ENCODE measurements around the gene FGF3.

The FGF3 gene

DNA sequence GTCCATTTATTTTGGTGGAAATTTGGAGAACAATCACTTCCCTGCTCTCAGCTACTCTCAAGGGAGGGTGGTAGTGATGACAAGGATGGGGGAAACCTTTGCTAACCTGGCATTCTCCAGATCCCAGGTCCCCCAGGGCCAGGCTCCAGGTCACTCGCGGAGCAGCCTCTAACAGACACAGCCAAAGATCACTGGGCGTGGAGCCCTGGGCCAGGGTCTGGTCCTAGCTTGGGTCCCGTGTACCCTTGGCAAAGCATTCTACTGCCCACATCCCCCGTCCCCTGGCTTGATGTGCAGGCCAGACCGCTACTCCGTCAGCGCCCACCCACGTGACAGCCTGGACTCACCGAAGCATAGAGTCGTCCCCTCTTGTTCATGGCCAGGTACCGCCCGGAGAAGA is 3.2 kb downstream of the FGF3 start:
- Histone ChIP-seq H3K27ac (ENCODE audit: low read depth, low read length) (no peak overlapping the region), H3K4me1 (ENCODE audit: control insufficient read depth in 1 of 2, insufficient read depth in 2 of 2, low read length in 2 of 2) (no peaks in the 10 kb centered on the region), H3K4me3 (ENCODE audit: low read depth in 1 of 2, low read length in 2 of 2) (no peak overlapping the region), H3K9me3 (ENCODE audit: control insufficient read depth in 1 of 2, low read length in 2 of 2) (no peaks in the 10 kb centered on the region), H3K27me3 (ENCODE audit: control insufficient read depth in 1 of 2, insufficient read depth in 2 of 2, low read length in 2 of 2) (peaks cover 44 to 53% of the 10 kb centered on the region in 2 donors), H3K9ac (ENCODE audit: low read depth in 1 of 2, low read length in 2 of 2) (no peak overlapping the region), H3K36me3 (ENCODE audit: control insufficient read depth in 1 of 2, insufficient read depth in 2 of 2, low read length in 2 of 2) (no peaks in the 10 kb centered on the region)

DNA sequence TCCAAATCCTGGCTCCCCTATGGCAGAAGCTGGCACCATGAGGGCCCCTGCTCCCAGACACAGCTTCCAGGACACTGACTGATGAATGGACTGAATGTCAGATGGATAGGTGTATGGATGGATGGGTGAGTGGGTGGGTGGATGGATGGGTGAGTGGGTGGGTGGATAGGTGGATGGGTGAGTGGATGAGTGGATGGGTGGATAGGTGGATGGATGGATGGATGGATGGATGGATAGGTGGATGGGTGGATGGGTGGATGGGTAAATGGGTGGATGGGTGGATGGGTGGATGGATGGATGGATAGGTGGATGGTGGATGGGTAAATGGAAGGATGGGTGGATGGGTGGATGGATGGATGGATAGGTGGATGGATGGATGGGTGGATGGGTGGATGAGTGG is 4.3 kb downstream of the FGF3 start:
- H3K27ac ChIP-seq (ENCODE audit: low read depth, low read length), result no peak overlapping the region
- peaks cover 35 to 42% of the 10 kb centered on the region in 2 donors for H3K27me3 ChIP-seq (ENCODE audit: control insufficient read depth in 1 of 2, insufficient read depth in 2 of 2, low read length in 2 of 2)
- no peak overlapping the region for H3K9ac ChIP-seq (ENCODE audit: low read depth in 1 of 2, low read length in 2 of 2)
- H3K4me1 ChIP-seq (ENCODE audit: control insufficient read depth in 1 of 2, insufficient read depth in 2 of 2, low read length in 2 of 2), result no peaks in the 10 kb centered on the region
- no peaks in the 10 kb centered on the region for H3K9me3 ChIP-seq (ENCODE audit: control insufficient read depth in 1 of 2, low read length in 2 of 2)
- H3K36me3 ChIP-seq (ENCODE audit: control insufficient read depth in 1 of 2, insufficient read depth in 2 of 2, low read length in 2 of 2), result no peaks in the 10 kb centered on the region
- H3K4me3 ChIP-seq (ENCODE audit: low read depth in 1 of 2, low read length in 2 of 2), result no peak overlapping the region

DNA sequence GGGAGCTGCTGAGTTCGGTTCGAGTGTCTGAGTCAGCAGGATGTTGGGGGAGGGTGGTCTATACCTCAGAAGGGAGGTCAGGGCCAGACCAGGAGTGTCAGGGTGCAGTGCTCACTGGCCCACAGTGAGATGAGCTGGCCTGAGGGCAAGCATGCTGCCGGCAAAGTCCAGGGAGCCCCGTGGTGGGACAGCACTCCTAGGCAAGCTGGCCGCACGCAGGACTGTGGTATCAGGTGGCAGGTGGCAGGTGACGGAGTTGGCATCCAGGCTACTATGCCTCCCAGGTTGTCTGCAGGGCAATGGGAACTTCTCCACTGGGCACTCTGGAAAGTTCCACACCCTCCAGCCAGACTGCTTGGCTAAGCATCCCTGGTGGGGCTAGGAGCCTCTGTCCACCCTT is 4.8 kb downstream of the FGF3 start:
- no peaks in the 10 kb centered on the region for H3K36me3 ChIP-seq (ENCODE audit: control insufficient read depth in 1 of 2, insufficient read depth in 2 of 2, low read length in 2 of 2)
- H3K4me3 ChIP-seq (ENCODE audit: low read depth in 1 of 2, low read length in 2 of 2), result no peak overlapping the region
- no peaks in the 10 kb centered on the region for H3K9me3 ChIP-seq (ENCODE audit: control insufficient read depth in 1 of 2, low read length in 2 of 2)
- H3K4me1 ChIP-seq (ENCODE audit: control insufficient read depth in 1 of 2, insufficient read depth in 2 of 2, low read length in 2 of 2), result no peaks in the 10 kb centered on the region
- no peak overlapping the region for H3K9ac ChIP-seq (ENCODE audit: low read depth in 1 of 2, low read length in 2 of 2)
- peaks cover 36 to 38% of the 10 kb centered on the region in 2 donors for H3K27me3 ChIP-seq (ENCODE audit: control insufficient read depth in 1 of 2, insufficient read depth in 2 of 2, low read length in 2 of 2)
- no peak overlapping the region for H3K27ac ChIP-seq (ENCODE audit: low read depth, low read length)

DNA sequence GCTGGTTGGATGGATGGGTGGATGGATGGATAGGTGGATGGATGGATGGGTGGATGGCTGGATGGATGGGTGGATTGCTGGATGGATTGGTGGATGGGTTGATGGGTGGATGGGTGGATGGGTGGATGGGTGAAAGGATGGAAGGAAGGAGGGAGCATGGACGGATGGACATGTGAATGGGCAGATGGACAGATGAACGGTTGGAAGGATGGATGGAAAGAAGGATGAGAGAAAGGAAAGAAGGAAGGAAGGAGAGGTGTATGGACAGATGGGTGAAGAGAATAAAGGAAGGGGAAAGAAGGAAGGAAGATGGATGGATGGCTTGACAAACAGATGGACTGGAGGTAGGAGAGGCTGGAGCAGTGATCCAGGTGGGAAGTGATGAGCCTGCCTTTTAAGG is 5.4 kb downstream of the FGF3 start:
- peaks cover 36 to 37% of the 10 kb centered on the region in 2 donors for H3K27me3 ChIP-seq (ENCODE audit: control insufficient read depth in 1 of 2, insufficient read depth in 2 of 2, low read length in 2 of 2)
- no peak overlapping the region for H3K27ac ChIP-seq (ENCODE audit: low read depth, low read length)
- H3K9ac ChIP-seq (ENCODE audit: low read depth in 1 of 2, low read length in 2 of 2), result no peak overlapping the region
- no peak overlapping the region for H3K4me3 ChIP-seq (ENCODE audit: low read depth in 1 of 2, low read length in 2 of 2)
- H3K36me3 ChIP-seq (ENCODE audit: control insufficient read depth in 1 of 2, insufficient read depth in 2 of 2, low read length in 2 of 2), result no peaks in the 10 kb centered on the region
- H3K9me3 ChIP-seq (ENCODE audit: control insufficient read depth in 1 of 2, low read length in 2 of 2), result no peaks in the 10 kb centered on the region
- no peaks in the 10 kb centered on the region for H3K4me1 ChIP-seq (ENCODE audit: control insufficient read depth in 1 of 2, insufficient read depth in 2 of 2, low read length in 2 of 2)

DNA sequence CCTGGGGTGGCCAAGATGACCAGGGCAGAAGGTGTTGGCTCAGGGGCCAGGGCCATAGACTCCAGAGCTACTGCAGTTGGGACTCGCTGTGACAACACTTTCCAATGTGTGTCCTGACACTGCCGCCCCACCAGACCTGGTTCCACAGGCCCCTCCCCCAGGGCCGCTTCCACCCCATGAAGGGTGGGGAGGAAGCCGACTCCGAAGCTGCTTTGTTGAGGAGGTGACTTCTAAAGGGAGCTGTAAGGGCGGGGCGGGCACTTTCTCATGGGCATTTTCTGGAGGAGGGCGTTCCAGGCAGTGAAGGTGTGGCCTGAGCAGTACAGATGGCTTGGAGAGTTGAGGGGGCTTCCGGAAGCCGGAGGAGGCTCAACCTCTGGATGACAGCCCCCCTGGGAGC is 6.3 kb downstream of the FGF3 start:
- H3K9me3 ChIP-seq (ENCODE audit: control insufficient read depth in 1 of 2, low read length in 2 of 2), result no peaks in the 10 kb centered on the region
- H3K27ac ChIP-seq (ENCODE audit: low read depth, low read length), result no peak overlapping the region
- H3K4me3 ChIP-seq (ENCODE audit: low read depth in 1 of 2, low read length in 2 of 2), result no peak overlapping the region
- H3K4me1 ChIP-seq (ENCODE audit: control insufficient read depth in 1 of 2, insufficient read depth in 2 of 2, low read length in 2 of 2), result no peaks in the 10 kb centered on the region
- H3K36me3 ChIP-seq (ENCODE audit: control insufficient read depth in 1 of 2, insufficient read depth in 2 of 2, low read length in 2 of 2), result no peaks in the 10 kb centered on the region
- peaks cover 33 to 41% of the 10 kb centered on the region in 2 donors for H3K27me3 ChIP-seq (ENCODE audit: control insufficient read depth in 1 of 2, insufficient read depth in 2 of 2, low read length in 2 of 2)
- no peak overlapping the region for H3K9ac ChIP-seq (ENCODE audit: low read depth in 1 of 2, low read length in 2 of 2)

DNA sequence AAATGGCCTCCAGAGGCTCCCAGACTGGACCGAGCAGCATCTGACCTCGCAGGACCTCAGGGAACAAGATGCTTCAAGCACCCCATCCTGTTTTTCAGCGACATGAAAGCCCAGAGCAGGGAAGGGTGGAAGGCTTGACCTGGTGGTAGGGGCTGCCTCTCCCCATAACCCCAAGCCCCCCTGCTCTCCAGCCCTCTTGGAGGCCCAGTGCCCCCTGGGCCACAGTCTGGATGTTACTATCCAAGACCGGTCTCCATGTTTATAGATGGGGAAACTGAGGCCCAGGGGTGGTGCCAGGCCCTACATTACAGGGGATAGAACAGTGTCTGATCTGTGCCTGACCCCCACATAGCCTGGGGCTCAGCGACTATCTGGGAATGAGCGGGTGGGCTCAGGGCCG is 7.0 kb downstream of the FGF3 start:
- Histone ChIP-seq H3K4me3 (ENCODE audit: low read depth in 1 of 2, low read length in 2 of 2) (no peak overlapping the region), H3K27ac (ENCODE audit: low read depth, low read length) (no peak overlapping the region), H3K36me3 (ENCODE audit: control insufficient read depth in 1 of 2, insufficient read depth in 2 of 2, low read length in 2 of 2) (no peaks in the 10 kb centered on the region), H3K9ac (ENCODE audit: low read depth in 1 of 2, low read length in 2 of 2) (no peak overlapping the region), H3K9me3 (ENCODE audit: control insufficient read depth in 1 of 2, low read length in 2 of 2) (no peaks in the 10 kb centered on the region), H3K4me1 (ENCODE audit: control insufficient read depth in 1 of 2, insufficient read depth in 2 of 2, low read length in 2 of 2) (no peaks in the 10 kb centered on the region), H3K27me3 (ENCODE audit: control insufficient read depth in 1 of 2, insufficient read depth in 2 of 2, low read length in 2 of 2) (peaks cover 27 to 36% of the 10 kb centered on the region in 2 donors)

DNA sequence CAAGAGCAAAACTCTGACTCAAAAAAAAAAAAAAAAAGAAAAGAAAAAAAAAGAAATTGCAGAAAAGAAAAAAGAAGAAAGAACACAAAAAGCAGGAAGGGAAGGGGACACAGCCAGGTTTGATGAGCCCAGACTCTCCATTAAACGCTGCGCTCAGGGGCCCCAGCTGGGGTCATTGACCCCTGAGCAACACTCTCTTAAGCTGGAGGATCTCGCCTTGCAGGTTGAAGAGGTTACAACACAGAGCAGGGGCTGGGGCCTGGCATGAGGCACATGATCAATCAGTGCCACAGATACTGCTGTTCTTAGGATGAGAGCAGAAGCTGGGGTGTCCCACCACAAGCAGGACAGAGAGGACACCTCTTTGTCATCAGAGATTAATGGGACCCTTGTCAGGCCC is 7.8 kb downstream of the FGF3 start:
- Histone ChIP-seq H3K27me3 (ENCODE audit: control insufficient read depth in 1 of 2, insufficient read depth in 2 of 2, low read length in 2 of 2) (peaks cover 18 to 28% of the 10 kb centered on the region in 2 donors), H3K9ac (ENCODE audit: low read depth in 1 of 2, low read length in 2 of 2) (no peak overlapping the region), H3K4me1 (ENCODE audit: control insufficient read depth in 1 of 2, insufficient read depth in 2 of 2, low read length in 2 of 2) (no peaks in the 10 kb centered on the region), H3K9me3 (ENCODE audit: control insufficient read depth in 1 of 2, low read length in 2 of 2) (no peaks in the 10 kb centered on the region), H3K4me3 (ENCODE audit: low read depth in 1 of 2, low read length in 2 of 2) (no peak overlapping the region), H3K36me3 (ENCODE audit: control insufficient read depth in 1 of 2, insufficient read depth in 2 of 2, low read length in 2 of 2) (no peaks in the 10 kb centered on the region), H3K27ac (ENCODE audit: low read depth, low read length) (no peak overlapping the region)

DNA sequence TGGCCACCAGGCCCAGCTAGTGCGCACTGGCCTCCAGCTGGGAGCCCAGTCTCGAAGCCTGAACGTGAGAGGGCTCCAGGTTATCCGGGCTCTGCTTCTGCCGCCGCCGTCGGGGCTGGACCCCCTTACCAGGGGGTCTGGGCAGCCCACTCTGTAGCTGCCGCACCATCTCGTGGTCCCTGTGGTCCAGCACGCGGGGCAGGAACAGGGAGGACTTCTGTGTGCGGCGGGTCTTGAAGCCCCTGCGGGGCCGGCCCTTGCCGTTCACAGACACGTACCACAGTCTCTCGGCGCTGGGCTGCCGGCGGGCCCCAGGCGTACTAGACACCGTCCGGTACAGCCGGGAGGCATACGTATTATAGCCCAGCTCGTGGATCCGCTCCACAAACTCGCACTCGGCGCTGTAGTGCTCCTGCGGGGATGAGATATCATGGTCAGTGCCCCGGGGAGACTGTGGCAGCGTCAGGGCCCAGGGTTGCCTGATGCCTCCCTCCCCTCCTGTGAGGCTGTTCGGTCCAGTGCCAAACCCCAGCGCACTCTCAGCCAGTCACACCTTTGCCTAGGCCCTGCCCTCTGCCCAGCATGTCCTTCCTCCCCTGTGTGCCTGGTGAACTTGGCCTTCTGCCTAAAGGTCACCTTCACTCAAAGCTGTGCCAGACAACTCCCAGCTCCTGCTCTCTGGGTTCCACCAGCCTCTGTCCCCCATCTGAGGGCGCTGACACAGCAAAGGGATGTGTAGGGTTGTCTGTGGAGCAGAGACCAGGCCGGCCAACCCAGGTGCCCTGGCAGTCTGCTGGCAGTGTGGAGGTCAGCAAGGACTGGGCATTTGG is 8.7 kb downstream of the FGF3 start:
- Histone ChIP-seq H3K4me1 (ENCODE audit: control insufficient read depth in 1 of 2, insufficient read depth in 2 of 2, low read length in 2 of 2) (no peaks in the 10 kb centered on the region), H3K27ac (ENCODE audit: low read depth, low read length) (no peak overlapping the region), H3K9me3 (ENCODE audit: control insufficient read depth in 1 of 2, low read length in 2 of 2) (no peaks in the 10 kb centered on the region), H3K27me3 (ENCODE audit: control insufficient read depth in 1 of 2, insufficient read depth in 2 of 2, low read length in 2 of 2) (peaks cover 9 to 21% of the 10 kb centered on the region in 2 donors), H3K4me3 (ENCODE audit: low read depth in 1 of 2, low read length in 2 of 2) (no peak overlapping the region), H3K9ac (ENCODE audit: low read depth in 1 of 2, low read length in 2 of 2) (no peak overlapping the region), H3K36me3 (ENCODE audit: control insufficient read depth in 1 of 2, insufficient read depth in 2 of 2, low read length in 2 of 2) (no peaks in the 10 kb centered on the region)

DNA sequence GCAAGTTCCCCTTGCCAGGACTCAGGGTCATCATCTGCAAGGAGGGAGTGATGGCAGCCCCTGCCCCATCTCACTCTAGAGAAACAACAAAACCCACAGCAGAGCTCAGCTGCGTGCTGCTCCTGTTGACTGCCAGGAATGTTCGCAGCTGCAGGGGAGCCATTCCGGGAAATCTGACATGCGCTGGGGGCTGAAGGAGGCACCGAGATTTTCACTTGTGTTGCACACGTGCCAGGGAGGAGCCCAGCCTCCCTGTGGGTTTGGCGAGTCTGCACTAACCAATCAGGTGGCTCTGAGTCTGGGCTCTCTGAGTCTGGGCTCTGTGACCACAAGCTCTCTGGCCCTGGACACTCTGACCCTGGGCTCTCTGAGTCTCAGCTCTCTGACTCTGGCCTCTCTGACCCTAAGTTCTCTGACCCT is 10.5 kb downstream of the FGF3 start:
- no peak overlapping the region for H3K9ac ChIP-seq (ENCODE audit: low read depth in 1 of 2, low read length in 2 of 2)
- H3K27me3 ChIP-seq (ENCODE audit: control insufficient read depth in 1 of 2, insufficient read depth in 2 of 2, low read length in 2 of 2), result peaks cover 0 to 14% of the 10 kb centered on the region in 2 donors
- H3K4me1 ChIP-seq (ENCODE audit: control insufficient read depth in 1 of 2, insufficient read depth in 2 of 2, low read length in 2 of 2), result no peaks in the 10 kb centered on the region
- no peak overlapping the region for H3K4me3 ChIP-seq (ENCODE audit: low read depth in 1 of 2, low read length in 2 of 2)
- H3K36me3 ChIP-seq (ENCODE audit: control insufficient read depth in 1 of 2, insufficient read depth in 2 of 2, low read length in 2 of 2), result no peaks in the 10 kb centered on the region
- no peak overlapping the region for H3K27ac ChIP-seq (ENCODE audit: low read depth, low read length)
- no peaks in the 10 kb centered on the region for H3K9me3 ChIP-seq (ENCODE audit: control insufficient read depth in 1 of 2, low read length in 2 of 2)

DNA sequence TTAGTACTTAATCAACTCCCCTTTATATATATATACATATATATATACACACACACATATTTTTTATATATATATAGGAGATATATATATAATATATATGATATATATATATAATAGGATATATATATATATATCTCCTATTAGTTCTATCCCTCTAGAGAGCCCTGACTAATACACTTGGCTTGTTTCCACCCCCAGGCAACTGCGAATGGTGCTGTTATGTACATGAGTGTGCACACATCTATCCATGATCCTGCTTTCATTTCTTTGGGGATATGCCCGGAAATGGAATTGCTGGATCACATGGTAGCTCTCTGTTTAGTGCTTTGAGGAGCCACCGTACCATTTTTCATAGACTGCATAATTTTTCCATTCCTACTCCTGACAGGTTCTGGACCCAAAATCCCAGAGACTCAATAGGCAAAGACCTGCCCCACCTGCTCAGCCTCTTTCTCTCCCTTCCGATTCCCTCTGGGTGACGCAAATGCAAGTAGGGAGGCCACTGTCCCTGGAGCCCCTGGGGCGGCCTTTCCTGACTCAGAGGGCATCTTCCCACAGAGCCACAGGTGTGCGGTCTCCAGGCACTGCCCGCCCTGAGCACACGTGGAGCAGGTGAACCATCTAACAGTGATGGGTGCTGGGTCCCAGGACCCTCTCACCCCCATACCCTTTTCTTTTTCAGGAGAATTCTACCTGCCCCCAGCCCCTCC is 12.0 kb downstream of the FGF3 start:
- Histone ChIP-seq H3K36me3 (ENCODE audit: control insufficient read depth in 1 of 2, insufficient read depth in 2 of 2, low read length in 2 of 2) (no peaks in the 10 kb centered on the region), H3K4me3 (ENCODE audit: low read depth in 1 of 2, low read length in 2 of 2) (no peak overlapping the region), H3K9me3 (ENCODE audit: control insufficient read depth in 1 of 2, low read length in 2 of 2) (no peaks in the 10 kb centered on the region), H3K27me3 (ENCODE audit: control insufficient read depth in 1 of 2, insufficient read depth in 2 of 2, low read length in 2 of 2) (peaks cover 0 to 14% of the 10 kb centered on the region in 2 donors), H3K27ac (ENCODE audit: low read depth, low read length) (no peak overlapping the region), H3K4me1 (ENCODE audit: control insufficient read depth in 1 of 2, insufficient read depth in 2 of 2, low read length in 2 of 2) (no peaks in the 10 kb centered on the region), H3K9ac (ENCODE audit: low read depth in 1 of 2, low read length in 2 of 2) (no peak overlapping the region)
